K562 (cell line): ENCODE measurements around the gene TTC23L. TPM values are rescaled to one million over a fixed set of nuclear protein-coding genes. Genes with fewer than 3 reads are reported as not detected.

Experiments used
- ARNT ChIP-seq, 2 experiments: fragments of 450-650 bp; IDR thresholded peaks; 2 replicates each; pipeline ENCODE4 v1.6.1; 2016; ENCODE audit warnings: mild to moderate bottlenecking in 1 of 2
- ATF4 ChIP-seq: fragments of 450-650 bp; formaldehyde crosslinking; IDR thresholded peaks from 2 replicates; pipeline ENCODE4 v1.4.0; 2022; ENCODE audit warnings: mild to moderate bottlenecking, moderate library complexity
- DDX20 ChIP-seq: fragments of 450-650 bp; IDR thresholded peaks from 2 replicates; pipeline ENCODE4 v1.6.1; 2016; ENCODE audit warnings: missing genetic modification characterization, low read depth, mild to moderate bottlenecking, missing compliant biosample characterization, moderate library complexity
- HNRNPUL1 ChIP-seq: fragments of 200-400 bp; formaldehyde crosslinking; IDR thresholded peaks from 2 replicates; pipeline ENCODE4 v1.6.1; 2017; ENCODE audit warnings: low read length
- NCOA1 ChIP-seq: fragments of 450-650 bp; IDR thresholded peaks from 2 replicates; pipeline ENCODE4 v1.6.1; 2016; ENCODE audit warnings: low read depth
- NFRKB ChIP-seq: fragments of 450-650 bp; IDR thresholded peaks from 2 replicates; pipeline ENCODE4 v1.6.1; 2016; ENCODE audit warnings: low read depth
- NR4A1 ChIP-seq, 2 experiments: fragments of 250-450 bp in 1 of 2; fragments of 450-650 bp in 1 of 2; sonication (Bioruptor Pico) in 1 of 2; IDR thresholded peaks; 2 replicates each; pipeline versions ENCODE4 v1.4.0 to v1.6.1; 2016 to 2020; ENCODE audit warnings: mild to moderate bottlenecking in 2 of 2, missing compliant biosample characterization in 1 of 2, missing genetic modification characterization in 1 of 2, moderate library complexity in 1 of 2
- REST ChIP-seq, 2 experiments: fragments of 450-650 bp; formaldehyde crosslinking in 1 of 2; IDR thresholded peaks; 2 replicates each; pipeline versions ENCODE4 v1.4.0 to v1.6.1; 2014 to 2020; ENCODE audit warnings: mild to moderate bottlenecking in 2 of 2, borderline replicate concordance in 1 of 2, low read depth in 1 of 2
- SLC30A9 ChIP-seq: fragments of 250-450 bp; sonication (Bioruptor Pico); IDR thresholded peaks from 2 replicates; pipeline ENCODE4 v1.8.0; 2022; ENCODE audit warnings: mild to moderate bottlenecking, moderate library complexity
- SP2 ChIP-seq: IDR thresholded peaks from 2 replicates; pipeline ENCODE4 v1.6.1; 2011; ENCODE audit warnings: mild to moderate bottlenecking, low read depth, low read length, moderate library complexity; ENCODE audit not compliant: poor library complexity, severe bottlenecking; ENCODE audit errors: extremely low read depth
- TCF7 ChIP-seq: sonication (generic); IDR thresholded peaks from 2 replicates; pipeline ENCODE4 v1.6.1; 2016; ENCODE audit warnings: antibody characterized with exemption, borderline replicate concordance
- THRB ChIP-seq: fragments of 450-650 bp; formaldehyde crosslinking; conservative IDR thresholded peaks from 2 replicates; pipeline ENCODE4 v1.4.0; 2022; ENCODE audit warnings: mild to moderate bottlenecking, missing genetic modification characterization
- TRIM24 ChIP-seq, 2 experiments: fragments of 450-650 bp; IDR thresholded peaks; 2 replicates each; pipeline ENCODE4 v1.6.1; 2016
- TSHZ1 ChIP-seq: fragments of 250-450 bp; sonication (Bioruptor Pico); IDR thresholded peaks from 2 replicates; pipeline ENCODE4 v1.4.0; 2020; ENCODE audit warnings: mild to moderate bottlenecking, moderate library complexity
- polyA plus RNA-seq, 8 experiments: library from polyadenylated mRNA; depleted of rRNA in 4 of 8; stranded (reverse) in 5 of 8; unstranded in 3 of 8; fragments of >200 nt; fragmentation: Nextera tagmentation in 2 of 8; fragmentation: Illumina TruSeq in 1 of 8; extraction: Ambion mirVana in 2 of 8; extraction: Trizol in 1 of 8; gene quantifications; 2 replicates each; pipeline versions ENCODE4 v1.2.1 to v1.2.3, GENCODE V29; 2011 to 2014; ENCODE audit warnings: inconsistent platforms in 1 of 8, missing spikeins in 1 of 8
- total RNA-seq, 7 experiments: library from RNA; depleted of rRNA in 6 of 7; stranded (reverse); fragments of >200 nt in 6 of 7; fragmentation: Illumina TruSeq in 2 of 7; extraction: Trizol in 2 of 7; gene quantifications; 2 replicates each; pipeline versions ENCODE4 v1.2.1 to v1.2.3, GENCODE V29; 2011 to 2021; ENCODE audit warnings: low replicate concordance in 1 of 7

The TTC23L gene
- total and polyA plus RNA-seq, 9 of the 15 experiments (the other 6 are each of a cell fraction or from before 2014, with no cell fraction given), result 0.03 to 0.32 (median 0.14) TPM; not detected in 2

GRCh38 chr5:34866989-34867471, 28.1 kb downstream of the TTC23L start (continued):
- TF ChIP-seq REST (IDR thresholded peaks at IDR 0.05; ENCODE audit: borderline replicate concordance) (no peak), REST (CRISPR knock-in tag; IDR thresholded peaks at IDR 0.05; ENCODE audit: low read depth) (no peak), HNRNPUL1 (no peak), NR4A1 (CRISPR knock-in tag; IDR thresholded peaks at IDR 0.05) (no peak), NR4A1 (tag; IDR thresholded peaks at IDR 0.05) (no peak; the same call in 1 of the 2 replicates), TCF7 (no peak), THRB (CRISPR knock-in tag) (0 out of 2 replicates have a peak, but pooled peaks have one; percentile 18), SP2 (no peak), TSHZ1 (no peak), NCOA1 (peak; percentile 65; the same call in 1 of the 2 replicates), NFRKB (0 out of 2 replicates have a peak, but pooled peaks have one; percentile 76), ATF4 (CRISPR knock-in tag) (no peak), TRIM24 (IDR thresholded peaks at IDR 0.05) (peak; percentile 73 to 78; a peak in 3 of 4 replicates), SLC30A9 (CRISPR knock-in tag) (no peak), ARNT (IDR thresholded peaks at IDR 0.05) (no peak; a peak in 1 of 4 replicates), DDX20 (tag) (0 out of 2 replicates have a peak, but pooled peaks have one; percentile 40)
